NCI-H82 (cell line): Measurements from ENCODE around the gene ZNF140.

Source experiments
- DNase-seq: peaks from one replicate; lab custom pipeline; 2025; lab: John Stamatoyannopoulos, UW

The ZNF140 gene

GRCh38 chr12:133130038-133130807 is 49.5 kb downstream of the ZNF140 start, which contains the start of the genes ZNF10 and ZNF891:
Gene ZNF10 (plus strand): TSS chr12:133130627. CDS start chr12:133144493, 13,866 bp downstream.
Gene ZNF891 (minus strand): TSS chr12:133130274. CDS start chr12:133121918, 8,356 bp downstream.
- peak; percentile 97 for DNase-seq

- DNase-seq, result peak; percentile 68
These were observed 50.0 kb downstream of the ZNF140 start for GRCh38 chr12:133130808-133131128.

GRCh38 chr12:133135747-133136146 is 55.0 kb downstream of the ZNF140 start:
- DNase-seq, result no peak

GRCh38 chr12:133145981-133146380 is 65.3 kb downstream of the ZNF140 start:
- DNase-seq, result no peak

GRCh38 chr12:133156125-133156690 is 75.5 kb downstream of the ZNF140 start:
- DNase-seq, result no peak
